Stimulated activated CD8-positive, alpha-beta memory T cell treated with anti-CD3 and anti-CD28 coated beads, Interleukin-12 subunit alpha, Interleukin-12 subunit beta, amount 100 ng/mL, for 4 hours (primary cell): ENCODE results near the gene ADAMTS17.

Experiments
- DNase-seq: peaks from one replicate; pipeline ENCODE4 v3.0.0-alpha.2; 2020; ENCODE audit warnings: low read depth

The ADAMTS17 gene

DNA sequence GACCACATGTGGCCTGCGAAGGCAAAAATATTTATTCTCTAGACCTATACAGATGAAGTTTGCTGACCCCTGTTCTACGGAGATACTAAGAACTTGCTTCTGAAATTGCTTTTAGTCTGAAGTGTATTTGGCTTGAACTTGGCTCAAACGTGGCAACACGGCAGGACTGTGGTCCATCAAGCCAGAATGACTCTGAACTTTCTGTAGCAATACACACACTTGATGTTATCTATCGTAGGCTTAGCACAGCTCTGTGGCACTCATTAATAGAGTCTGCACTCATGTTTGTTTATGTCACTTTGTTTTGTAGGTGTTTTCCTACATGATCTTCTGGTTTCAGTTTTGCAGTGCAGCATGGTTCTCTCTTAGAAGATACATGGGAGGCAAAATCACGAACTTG, 298.1 kb downstream of the ADAMTS17 start:
- DNase-seq: no peak

GRCh38 chr15:100043068-100043641, 298.6 kb downstream of the ADAMTS17 start:
- DNase-seq: no peak

- DNase-seq: no peak
Observed at GRCh38 chr15:100042558-100042957, 299.2 kb downstream of the ADAMTS17 start.

DNA sequence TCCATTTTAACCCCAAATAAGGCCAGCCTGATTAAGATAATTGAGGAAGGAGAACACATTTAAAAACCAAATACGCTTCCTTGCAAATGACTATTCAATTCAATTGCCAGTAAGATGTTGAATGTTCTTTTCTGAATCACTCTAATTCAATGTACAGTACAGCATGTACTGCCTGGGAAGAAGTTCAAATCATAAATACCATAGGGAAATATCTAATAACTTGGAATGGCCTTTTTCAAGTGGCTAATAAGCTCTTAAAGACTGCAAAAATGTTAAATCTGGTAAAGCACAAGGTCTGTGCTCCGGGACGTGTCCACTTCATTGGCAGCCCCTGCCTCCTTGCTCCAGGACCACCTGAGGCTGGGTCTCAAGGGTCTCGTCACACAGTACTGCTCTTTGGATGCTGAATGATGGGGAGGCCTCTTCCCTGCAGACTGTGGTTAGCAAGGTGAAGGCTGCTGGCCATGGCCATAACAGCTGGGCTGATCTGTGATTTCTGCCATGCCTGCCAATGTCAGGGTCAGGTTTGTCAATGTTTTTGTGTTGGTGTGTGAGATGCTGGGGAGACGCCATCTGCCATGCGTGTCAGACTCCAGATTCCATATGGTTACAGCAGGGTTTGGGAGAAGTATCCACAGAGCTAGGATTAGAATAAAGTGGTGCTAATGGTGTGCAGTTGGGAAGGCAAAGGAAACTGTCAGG, 300.5 kb downstream of the ADAMTS17 start:
- no peak for DNase-seq

GRCh38 chr15:100039994-100040393, 301.8 kb downstream of the ADAMTS17 start:
- DNase-seq: no peak

GRCh38 chr15:100038736-100039135, 303.0 kb downstream of the ADAMTS17 start:
- DNase-seq: no peak

DNA sequence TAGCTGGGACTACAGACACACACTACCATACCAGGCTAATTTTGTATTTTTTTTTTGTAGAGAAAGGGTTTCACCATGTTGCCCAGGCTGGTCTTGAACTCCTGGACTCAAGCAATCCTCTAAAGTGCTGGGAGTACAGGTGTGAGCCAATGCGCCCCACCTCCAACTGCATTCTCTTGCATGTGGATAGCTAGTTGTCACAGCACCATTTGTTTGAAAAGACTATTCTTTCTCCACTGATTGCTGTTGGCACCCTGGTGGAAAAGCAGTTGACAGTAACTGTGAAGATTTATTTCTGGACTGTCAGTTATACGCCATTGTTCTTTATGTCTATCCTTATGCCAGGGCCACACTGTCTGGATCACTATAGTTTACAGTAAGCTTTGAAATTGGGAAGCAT, 303.9 kb downstream of the ADAMTS17 start:
- no peak for DNase-seq

DNA sequence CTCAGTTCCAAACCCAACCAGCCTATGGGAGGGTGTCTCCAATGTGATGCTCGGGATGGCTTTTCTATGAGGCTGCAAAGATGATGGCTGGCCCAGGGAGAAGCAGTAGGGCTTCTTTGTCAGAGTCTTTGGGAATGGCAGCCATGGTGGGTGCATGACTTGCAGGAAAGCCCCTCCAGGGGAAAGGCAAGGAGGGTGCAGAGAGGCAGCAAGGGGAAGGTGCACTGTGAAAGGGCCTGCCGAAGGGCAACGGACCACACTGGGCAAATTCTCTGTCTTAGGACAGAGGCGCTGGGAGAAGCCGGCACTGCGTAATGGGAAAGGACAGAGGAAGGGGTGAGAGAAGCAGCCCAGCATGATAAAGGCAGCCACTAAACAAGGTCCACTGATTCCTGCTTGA, 305.8 kb downstream of the ADAMTS17 start:
- DNase-seq: no peak

DNA sequence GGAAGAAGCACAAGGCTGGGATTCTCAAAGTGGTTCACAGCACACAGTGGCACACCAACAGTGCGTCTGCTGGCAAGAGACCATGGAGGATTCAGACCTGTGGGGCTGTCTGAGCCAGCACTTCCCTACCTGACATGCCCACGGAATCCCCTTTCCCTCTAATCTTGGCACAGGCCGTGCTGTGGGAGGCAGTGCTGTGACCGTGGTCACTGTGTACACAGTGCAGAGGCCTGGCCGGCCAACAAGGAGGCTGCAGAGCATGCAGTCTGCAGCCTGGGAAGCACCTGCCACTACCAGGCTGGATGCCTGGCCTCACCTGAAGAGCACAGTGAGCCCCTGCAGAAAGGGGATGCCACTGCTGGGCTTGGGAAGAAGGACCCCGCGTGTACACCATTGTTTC, 307.6 kb downstream of the ADAMTS17 start:
- no peak for DNase-seq

- no peak for DNase-seq
Observed at GRCh38 chr15:100033140-100033857, 308.5 kb downstream of the ADAMTS17 start.

DNA sequence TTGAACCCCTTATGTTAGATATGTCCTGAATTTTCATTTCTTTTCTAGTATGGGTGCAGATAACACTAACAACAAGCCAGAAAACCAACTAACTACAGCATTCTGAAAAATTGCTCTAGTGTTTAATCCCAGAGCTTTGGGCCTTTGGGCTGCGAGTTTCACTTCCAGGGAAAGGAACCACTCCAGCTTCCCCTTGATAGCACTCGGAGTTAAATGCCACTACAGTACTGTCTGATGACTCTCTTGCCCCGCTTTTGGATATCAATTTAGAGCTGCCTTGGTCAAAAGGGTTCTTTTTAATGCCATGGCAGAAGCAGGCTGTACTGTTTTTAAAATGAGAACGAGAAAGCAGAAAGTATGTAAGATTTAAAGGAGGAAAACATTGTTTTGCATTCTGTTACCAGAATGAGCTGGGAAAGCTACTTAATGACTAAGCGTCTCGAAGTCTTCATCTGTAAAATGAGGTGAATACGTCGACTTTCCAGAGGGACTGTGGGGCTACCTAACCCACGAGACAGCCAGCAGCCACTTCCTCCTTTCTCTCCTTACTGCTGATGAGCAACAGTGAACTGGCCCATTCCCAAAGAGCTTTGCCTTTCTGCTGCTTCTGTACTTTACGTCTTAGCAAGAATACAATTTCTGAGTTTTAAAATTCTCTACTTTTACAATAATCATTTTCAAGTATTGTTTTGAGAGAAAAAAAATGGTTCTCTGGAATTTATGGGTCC, 309.3 kb downstream of the ADAMTS17 start:
- no peak for DNase-seq

GRCh38 chr15:100031665-100032357, 310.0 kb downstream of the ADAMTS17 start:
- no peak for DNase-seq

- no peak for DNase-seq
Observed at GRCh38 chr15:100030586-100031229, 311.1 kb downstream of the ADAMTS17 start.

- DNase-seq: no peak
Observed at GRCh38 chr15:100029868-100030479, 311.8 kb downstream of the ADAMTS17 start.

DNA sequence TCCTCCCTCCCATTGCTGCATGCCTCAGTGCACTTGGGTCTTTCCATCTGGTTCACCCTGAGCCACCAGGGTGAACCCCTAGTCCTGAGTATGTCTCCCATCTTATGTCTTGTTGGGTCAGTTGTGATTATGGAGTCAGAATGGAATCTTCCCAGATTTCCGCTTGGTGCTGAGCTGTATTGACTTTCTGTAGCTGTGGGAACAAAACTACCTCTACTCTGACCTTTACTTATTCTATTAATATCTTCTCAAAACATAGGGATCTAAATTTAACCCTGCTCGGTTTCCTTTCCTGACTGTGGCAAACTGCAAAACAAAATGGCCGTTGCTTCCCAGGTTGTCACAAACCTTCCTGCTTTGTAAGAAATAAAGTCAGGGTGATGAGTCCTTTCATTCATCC, 312.7 kb downstream of the ADAMTS17 start:
- DNase-seq: no peak

GRCh38 chr15:100026041-100026440, 315.7 kb downstream of the ADAMTS17 start:
- no peak for DNase-seq

DNA sequence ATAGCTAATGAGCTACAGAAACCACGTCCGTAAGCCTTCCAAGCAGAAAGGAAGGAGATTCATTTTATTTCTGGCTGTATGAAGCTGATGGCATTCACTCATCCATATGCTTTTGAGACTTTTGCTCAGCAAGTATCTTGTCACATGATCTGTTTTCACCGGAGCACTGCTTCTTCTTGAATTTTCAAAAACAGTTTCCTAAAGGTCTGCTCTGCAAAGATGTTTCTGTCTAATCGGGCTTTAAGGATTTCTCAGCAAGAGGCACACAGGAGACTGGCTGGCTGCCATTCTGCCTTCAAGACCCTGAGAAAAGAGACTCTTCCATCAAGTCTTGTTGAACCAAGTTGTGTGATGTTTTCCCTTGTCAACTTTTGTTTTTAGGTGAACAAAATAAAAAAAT, 319.0 kb downstream of the ADAMTS17 start:
- DNase-seq: no peak

- no peak for DNase-seq
Observed at GRCh38 chr15:100022391-100022790, 319.4 kb downstream of the ADAMTS17 start.

DNA sequence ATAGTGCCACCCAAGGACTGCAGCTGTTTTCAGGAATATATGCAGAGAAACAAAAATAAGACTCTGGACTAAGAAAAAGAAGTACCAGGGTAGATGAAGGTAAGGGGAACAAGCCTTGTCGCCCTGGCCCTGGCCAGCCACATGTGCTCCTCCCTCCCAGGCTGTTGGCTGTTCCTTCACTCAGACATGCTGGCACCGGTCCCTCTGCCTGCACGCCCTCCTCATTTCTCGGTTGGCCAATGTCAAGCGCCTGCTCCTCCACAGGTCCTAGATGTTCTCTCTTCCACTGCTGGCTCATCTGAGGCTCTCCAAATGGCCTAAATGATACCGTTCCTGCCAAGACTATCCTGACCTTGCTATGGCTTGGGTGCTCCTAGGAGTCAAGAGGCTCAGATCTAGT, 320.1 kb downstream of the ADAMTS17 start:
- DNase-seq: no peak

DNA sequence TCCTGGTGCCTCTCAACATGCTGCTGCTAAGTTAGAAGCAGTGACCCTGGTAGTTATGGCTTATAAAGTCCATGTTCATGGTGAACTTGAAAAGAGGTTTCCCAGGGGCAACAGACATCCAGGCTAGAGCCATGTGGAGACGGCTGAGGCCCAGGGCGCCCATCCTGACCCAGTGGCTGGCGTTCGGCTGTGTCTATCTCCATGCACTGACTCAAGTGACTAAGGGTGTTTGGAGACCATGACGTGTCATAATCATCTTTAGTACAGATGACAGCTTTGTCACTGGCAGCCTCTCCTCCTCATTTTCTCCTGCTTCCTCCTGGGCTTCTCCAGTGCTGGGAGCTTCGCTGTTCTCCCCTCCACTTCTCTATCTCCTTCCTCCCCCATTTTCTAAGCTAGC, 321.2 kb downstream of the ADAMTS17 start:
- DNase-seq: no peak

DNA sequence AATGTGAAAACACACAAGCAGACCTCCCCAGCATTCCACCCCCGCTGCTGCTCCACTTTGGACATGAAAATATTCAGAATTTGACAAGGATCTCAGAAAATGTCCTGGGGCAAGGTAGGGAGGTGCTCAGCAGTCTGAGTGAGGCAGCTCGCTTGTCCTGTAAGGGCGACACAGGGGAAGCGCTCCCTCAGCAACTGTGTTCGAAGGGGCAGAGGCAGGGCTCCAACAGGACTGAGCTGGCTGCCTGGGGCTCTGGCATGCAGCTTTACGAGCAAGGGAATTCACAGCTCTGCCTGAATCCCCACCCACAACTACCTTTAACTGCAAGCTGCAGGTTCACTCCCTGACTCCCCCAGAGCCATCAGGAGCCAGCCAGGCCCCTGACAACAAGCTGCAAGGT, 321.6 kb downstream of the ADAMTS17 start:
- DNase-seq: no peak
